Measurements from ENCODE around the gene TUBB4B. TPM values are rescaled to one million over a fixed set of nuclear protein-coding genes. Genes with fewer than 3 reads are reported as not detected.

TUBB4B gene
- total RNA-seq, 1 donor from 2014 or later = 208 TPM

DNA sequence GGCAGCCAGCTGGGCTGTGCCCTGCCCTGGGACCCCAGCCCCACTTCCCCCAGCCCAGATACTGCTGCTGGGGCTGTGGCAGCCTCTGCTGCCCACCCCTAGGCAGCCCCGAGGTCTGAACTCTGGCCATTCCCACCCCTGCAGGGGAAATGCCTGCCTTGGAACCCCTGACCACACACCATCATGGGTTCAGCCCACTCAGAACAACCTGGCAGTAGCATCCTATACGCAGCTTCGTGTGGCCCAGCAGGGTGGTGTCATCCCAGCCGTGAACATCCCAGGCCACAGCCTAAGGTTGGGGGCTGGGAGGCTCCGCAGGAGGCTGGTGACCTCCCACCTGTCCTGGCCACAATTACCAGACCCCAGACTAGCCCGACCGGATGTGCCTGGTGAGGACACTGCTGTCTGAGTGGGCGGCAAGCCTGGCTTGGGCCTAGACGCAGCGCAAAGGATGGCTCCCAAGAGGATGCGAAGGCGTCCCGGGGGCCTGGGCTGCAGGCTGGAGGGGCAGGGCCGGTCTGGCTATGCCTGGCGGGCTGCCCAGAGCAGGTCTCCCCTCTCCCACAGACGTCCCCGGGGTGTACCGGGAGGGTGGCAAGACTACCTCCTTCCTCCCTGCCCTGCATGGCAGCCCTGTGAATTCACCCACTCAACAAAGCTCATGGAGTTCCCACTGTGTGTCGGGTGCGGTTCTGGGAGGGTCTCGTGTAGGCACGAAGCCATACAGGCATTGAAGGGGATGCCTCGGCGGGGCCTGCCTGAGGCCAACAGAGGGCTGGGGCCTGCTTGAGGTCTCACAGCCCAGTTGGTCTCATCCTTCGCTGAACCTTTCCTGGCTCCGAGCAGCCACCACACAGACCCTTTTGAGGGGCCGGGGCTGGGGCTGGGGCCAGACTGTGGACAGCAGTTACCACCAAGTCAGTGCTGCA, 11.9 kb upstream of the TUBB4B start:
- ATAC-seq (no peak), DNase-seq (no peak)
- Histone ChIP-seq H3K4me1 (peaks cover 17% of the 10 kb centered on the region), H3K4me3 (no peak overlapping the region), H3K36me3 (no peaks in the 10 kb centered on the region), H3K9me3 (no peaks in the 10 kb centered on the region), H3K27ac (no peak overlapping the region), H3K27me3 (ENCODE audit: low read depth) (peaks cover 53% of the 10 kb centered on the region)
- intact Hi-C loops (cut with DNase I) = no loop called here
- TF ChIP-seq, protein P1, sequence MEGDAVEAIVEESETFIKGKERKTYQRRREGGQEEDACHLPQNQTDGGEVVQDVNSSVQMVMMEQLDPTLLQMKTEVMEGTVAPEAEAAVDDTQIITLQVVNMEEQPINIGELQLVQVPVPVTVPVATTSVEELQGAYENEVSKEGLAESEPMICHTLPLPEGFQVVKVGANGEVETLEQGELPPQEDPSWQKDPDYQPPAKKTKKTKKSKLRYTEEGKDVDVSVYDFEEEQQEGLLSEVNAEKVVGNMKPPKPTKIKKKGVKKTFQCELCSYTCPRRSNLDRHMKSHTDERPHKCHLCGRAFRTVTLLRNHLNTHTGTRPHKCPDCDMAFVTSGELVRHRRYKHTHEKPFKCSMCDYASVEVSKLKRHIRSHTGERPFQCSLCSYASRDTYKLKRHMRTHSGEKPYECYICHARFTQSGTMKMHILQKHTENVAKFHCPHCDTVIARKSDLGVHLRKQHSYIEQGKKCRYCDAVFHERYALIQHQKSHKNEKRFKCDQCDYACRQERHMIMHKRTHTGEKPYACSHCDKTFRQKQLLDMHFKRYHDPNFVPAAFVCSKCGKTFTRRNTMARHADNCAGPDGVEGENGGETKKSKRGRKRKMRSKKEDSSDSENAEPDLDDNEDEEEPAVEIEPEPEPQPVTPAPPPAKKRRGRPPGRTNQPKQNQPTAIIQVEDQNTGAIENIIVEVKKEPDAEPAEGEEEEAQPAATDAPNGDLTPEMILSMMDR (IDR thresholded peaks at IDR 0.05) = no peak

DNA sequence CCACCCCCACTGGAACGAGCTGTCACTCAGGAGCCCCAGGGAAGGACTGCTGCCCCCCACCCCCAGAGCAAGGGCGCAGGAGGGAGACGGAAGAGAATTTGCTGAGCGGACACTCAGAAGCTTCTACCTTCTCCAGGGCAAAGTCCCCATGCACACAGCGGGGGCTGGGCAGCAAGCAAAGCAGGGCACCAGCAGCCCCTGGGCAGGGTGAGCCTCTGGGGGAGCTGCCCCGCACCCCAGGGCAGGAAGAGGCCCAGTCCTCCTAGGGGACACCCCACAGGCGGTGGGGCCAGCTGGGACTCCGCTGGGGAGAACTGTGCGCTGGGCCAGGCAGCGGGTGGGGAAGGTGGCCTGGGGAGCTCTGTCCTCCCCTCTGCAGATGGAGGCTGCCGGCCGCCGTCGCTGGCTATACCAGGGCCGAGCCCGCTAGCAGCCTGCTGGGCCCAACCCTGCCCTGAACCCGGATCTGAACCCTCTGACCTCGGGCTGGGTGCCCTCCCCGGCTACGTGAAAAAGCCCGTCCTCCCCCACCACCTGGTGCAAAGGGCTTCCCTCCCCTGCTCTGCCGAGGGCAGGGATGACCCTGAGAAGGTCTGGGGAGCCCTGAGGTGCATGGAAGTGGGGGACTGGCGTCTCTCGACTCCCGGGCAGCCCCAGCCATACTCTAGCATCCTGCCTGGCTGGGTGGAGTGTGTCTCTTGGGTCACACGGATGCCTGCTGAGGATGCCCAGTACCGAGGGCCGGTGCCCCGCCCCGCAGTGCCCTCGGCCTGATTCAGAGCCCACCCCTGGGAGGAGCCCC, 11.0 kb upstream of the TUBB4B start:
- Histone ChIP-seq H3K9me3 (no peaks in the 10 kb centered on the region), H3K4me1 (peaks cover 13% of the 10 kb centered on the region), H3K36me3 (no peaks in the 10 kb centered on the region), H3K27me3 (ENCODE audit: low read depth) (peaks cover 60% of the 10 kb centered on the region), H3K4me3 (no peak overlapping the region), H3K27ac (no peak overlapping the region)
- TF ChIP-seq, protein P1 (IDR thresholded peaks at IDR 0.05) = no peak
- intact Hi-C loops (cut with DNase I) = no loop called here
- ATAC-seq (no peak), DNase-seq (no peak)

DNA sequence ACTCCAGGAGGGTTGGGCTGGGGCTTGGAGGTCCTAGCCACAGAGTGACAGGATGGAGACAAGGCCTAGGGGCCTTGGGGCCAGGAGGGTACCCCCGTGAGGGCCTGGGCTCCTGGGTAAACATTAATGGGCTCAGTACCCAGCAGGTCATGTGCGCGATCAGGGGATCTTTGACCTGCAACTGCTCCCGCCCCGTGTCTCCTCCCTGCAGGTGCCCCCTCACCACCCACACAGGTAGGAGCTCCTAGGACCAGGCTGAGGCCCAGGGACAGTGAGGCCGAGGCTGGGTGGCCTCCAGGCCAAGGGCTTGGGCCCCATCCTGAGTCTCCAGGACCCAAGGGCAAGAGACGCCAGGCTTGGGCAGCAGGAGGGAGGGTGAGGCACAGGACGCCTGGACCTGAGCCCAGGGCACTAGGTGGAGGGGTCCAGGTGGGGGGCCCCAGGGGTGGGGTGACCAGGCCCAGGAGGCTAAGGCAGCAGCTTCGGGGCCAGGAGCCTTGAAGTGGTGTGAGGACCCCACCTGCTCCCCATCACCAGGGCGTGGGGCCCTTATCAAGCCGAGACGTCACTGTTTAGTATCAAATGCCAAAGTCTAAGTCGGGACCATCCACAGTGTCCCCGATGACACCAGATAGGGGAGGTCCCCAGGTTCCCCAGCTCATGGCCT, 10.2 kb upstream of the TUBB4B start, which contains the start of gene SLC34A3:
Gene SLC34A3, plus strand, starts transcription at position 197 of the 667 bp plus-strand sequence. CDS start 802 bp downstream, outside the sequence.
- Histone ChIP-seq H3K9me3 (no peaks in the 10 kb centered on the region), H3K27ac (no peak within 1 kb of the TSS), H3K36me3 (no peaks in the 10 kb centered on the region), H3K4me3 (no peak within 1 kb of the TSS), H3K4me1 (peaks cover 13% of the 10 kb centered on the region), H3K27me3 (ENCODE audit: low read depth) (peaks cover 60% of the 10 kb centered on the region)
- ATAC-seq (no peak), DNase-seq (no peak)
- TF ChIP-seq, protein P1 (IDR thresholded peaks at IDR 0.05) = no peak
- intact Hi-C loops (cut with DNase I) = no loop called here

DNA sequence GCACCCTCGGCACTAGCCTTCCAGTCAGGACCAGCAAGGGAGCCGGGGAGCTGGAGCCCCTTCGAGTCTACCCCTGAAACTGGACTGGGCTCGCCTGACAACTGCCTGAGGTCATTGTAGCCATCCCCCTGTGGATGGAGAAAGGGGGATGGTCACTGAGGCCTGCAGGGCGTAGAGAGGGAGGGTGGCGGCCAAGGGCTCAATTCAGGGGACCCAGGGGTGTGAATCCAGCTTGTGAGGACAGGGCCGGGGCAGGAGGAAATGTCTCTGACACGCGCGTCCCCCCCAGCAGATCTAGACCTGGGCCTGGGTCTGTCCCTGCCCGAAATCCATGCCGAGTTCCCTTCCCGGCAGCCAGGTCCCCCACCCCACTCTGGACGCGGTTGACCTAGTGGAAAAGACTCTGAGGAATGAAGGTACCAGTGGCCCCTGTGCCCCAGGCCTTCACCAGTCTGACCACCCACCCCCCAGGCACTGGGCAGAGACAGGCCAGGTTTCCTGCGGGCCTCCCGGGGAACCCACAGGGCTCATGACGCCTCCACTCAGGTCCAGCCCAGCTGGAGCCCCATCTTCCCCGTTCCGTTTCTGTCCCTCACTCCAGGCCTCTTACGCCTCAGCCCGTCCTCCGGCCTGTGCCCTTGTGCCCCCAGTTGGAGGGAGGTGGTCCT, 9.6 kb upstream of the TUBB4B start:
- no peak overlapping the region for H3K27ac ChIP-seq
- ATAC-seq (no peak), DNase-seq (no peak)
- H3K9me3 ChIP-seq = no peaks in the 10 kb centered on the region
- intact Hi-C loops (cut with DNase I) = no loop called here
- H3K4me1 ChIP-seq = peaks cover 16% of the 10 kb centered on the region
- peaks cover 60% of the 10 kb centered on the region for H3K27me3 ChIP-seq (ENCODE audit: low read depth)
- H3K36me3 ChIP-seq = no peaks in the 10 kb centered on the region
- TF ChIP-seq, protein P1 (IDR thresholded peaks at IDR 0.05) = no peak
- no peak overlapping the region for H3K4me3 ChIP-seq

- Histone ChIP-seq H3K4me1 (peaks cover 15% of the 10 kb centered on the region), H3K9me3 (no peaks in the 10 kb centered on the region), H3K36me3 (no peaks in the 10 kb centered on the region), H3K4me3 (no peak overlapping the region), H3K27me3 (ENCODE audit: low read depth) (peaks cover 60% of the 10 kb centered on the region), H3K27ac (no peak overlapping the region)
- intact Hi-C loops (cut with DNase I) = no loop called here
- DNase-seq (no peak), ATAC-seq (no peak)
- TF ChIP-seq, protein P1 (IDR thresholded peaks at IDR 0.05) = no peak
Measured at GRCh38 chr9:137232101-137232500, 9.0 kb upstream of the TUBB4B start.
